Right hindlimb (tissue), 1 donor: ENCODE results near the gene OR1L6.

ENCODE experiments used
- DNase-seq: peaks from one replicate; pipeline ENCODE4 v3.0.0-alpha.2; 2018

OR1L6 gene, protein sequence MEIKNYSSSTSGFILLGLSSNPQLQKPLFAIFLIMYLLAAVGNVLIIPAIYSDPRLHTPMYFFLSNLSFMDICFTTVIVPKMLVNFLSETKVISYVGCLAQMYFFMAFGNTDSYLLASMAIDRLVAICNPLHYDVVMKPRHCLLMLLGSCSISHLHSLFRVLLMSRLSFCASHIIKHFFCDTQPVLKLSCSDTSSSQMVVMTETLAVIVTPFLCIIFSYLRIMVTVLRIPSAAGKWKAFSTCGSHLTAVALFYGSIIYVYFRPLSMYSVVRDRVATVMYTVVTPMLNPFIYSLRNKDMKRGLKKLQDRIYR

DNA sequence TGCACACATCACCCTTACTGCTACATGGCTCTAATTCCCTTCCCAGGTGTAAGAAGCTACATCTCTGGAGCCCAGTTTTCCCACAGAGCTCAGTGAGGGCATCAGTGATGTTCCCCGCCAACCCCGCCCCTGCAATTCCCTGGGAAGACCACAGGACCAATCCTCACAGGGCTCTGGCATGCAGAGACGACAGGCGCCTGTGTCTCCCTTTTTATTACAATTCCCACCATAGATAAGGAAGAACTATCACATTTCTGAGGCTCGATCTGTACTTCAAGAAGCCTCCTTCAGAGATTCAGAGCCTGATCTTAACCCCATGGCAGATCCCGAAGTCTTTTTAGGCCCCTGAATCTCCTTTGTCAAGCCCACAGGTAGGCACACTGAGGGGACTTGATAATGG, at the start of gene OR1L6:
TSS of gene OR1L6 (plus strand) at position 301 of the 400 bp plus-strand sequence. CDS start 7,545 bp downstream, outside the sequence.
- DNase-seq: no peak

DNA sequence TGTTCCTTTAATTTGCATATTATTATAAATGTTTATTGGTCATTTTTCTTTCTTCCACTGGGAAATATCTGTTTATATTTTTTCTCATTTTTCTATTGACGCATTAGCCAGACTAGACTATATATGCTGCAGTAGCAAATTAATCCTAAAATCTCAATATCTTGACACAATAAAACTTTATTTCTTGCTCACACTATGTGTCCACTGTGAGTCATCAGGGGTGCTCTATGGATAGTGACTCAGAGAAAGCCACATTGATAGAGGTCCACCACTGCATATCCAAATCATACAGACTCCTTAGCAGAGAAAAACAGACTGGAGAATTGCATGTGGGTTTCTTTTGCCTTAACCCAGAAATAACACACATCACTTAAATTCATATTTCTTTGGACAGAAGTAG, 46.4 kb upstream of the OR1L6 start:
- DNase-seq: no peak

DNA sequence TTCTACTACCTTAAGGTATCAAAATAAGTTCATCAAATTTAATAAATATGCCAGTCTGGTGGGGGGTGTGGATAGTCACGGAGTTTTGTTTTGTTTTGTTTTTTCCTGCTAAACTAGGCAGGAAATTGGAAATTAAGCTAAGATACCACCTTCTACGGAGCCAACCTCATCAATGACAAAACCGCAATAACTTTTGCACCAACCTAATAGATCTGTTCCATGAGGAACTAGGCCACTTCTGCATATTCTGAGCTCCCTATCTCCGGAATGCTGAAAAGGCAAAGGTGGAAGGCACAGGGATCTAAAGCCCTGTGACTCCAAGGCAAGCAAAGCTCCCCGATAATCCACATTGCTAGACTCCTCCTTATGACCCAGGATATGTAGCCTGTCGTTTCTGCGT, 24.1 kb upstream of the OR1L6 start:
- no peak for DNase-seq

DNA sequence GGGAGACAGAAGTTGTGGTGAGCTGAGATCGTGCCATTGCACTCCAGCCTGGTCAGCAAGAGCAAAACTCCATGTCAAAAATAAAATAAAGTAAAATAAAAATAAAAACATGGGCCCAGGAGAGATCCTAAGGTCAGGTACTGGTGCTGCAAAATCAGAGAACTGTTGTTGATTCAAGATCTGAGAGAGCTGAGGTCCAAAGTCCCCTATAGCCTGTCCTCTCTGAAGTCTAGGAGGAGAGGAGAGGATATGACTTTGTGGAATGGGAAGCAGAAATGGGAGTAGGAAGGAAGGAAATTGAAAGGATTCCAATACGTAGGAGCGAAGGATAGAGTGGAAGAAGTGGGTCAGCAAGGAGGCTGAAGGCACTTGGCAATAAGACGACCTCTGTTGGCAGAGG, 22.9 kb upstream of the OR1L6 start:
- no peak for DNase-seq

DNA sequence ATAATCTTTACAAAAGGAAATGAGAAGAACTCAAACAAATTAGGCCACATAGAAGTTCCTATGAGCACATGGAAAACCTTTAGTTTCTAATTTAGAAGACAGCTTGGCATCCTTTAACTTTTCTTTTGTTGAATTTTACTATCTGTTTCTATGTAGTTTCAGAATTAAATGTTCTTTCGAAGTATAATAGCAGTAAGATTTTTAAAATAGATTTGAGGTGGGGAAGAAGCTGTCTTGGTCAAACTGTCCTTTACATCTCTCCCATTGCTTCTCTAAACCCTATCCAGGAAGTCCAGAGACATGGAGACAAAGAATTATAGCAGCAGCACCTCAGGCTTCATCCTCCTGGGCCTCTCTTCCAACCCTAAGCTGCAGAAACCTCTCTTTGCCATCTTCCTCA, 18.4 kb upstream of the OR1L6 start, which contains the start of gene OR1L4:
TSS of gene OR1L4 (plus strand) at position 301 of the 400 bp plus-strand sequence. CDS start at position 301, 0 bp downstream.
- DNase-seq: no peak

DNA sequence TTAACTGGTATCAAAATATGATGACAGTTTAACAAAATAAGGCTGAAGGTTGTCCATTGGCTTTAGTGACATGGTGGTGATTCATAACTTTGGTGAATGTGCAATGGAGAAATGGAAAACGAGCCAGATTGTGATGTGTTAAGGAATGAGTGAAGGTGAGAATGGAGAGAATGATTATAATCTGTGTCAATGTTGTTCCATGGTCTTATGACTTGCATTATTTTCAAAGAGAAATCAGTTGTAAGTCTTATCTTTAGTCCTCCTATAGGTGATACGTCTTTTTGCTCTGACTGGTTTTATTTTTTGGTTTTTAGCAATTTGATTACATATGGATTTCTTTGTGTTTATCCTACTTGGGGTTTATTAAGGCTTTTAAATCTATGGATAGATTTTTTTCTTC, 12.7 kb downstream of the OR1L6 start:
- no peak for DNase-seq

DNA sequence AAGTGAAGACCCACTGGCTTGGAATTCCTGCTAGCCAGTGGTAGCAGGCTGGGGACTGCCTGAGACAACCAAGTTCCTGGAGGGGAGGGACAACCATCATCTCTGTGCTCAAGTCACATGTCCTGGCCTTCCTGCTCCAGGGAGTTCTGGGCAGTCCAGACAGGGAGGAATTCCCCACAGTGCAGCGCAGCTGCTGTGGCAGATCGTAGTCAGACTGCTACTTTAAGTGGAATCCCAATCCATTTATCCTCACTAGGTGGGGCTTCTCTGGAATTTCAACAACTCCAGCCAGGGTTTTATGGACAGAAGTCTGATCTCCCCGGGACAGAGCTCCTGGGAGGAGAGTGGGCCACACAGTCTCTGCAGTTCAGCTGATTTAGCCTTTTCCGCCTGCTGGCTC, 25.7 kb downstream of the OR1L6 start:
- no peak for DNase-seq

DNA sequence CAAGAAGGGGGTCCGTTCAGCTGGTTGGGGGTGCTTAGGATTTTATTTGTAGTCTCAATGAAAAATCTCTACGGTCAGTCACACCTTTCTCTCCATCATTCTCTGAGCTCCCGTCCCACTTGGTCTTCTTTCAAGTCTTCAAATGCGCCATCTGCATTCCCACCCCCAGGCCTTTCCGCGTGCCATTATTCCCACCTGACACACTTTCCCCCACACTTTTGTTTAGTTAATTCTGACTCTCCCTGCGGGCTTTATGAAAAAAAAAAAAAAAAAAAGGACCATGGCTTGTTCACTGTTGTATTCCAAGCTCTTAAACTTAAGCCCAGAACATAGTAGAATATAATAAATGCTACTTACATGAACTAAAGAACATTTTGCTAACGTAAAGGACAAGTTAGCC, 34.9 kb downstream of the OR1L6 start:
- DNase-seq: no peak

DNA sequence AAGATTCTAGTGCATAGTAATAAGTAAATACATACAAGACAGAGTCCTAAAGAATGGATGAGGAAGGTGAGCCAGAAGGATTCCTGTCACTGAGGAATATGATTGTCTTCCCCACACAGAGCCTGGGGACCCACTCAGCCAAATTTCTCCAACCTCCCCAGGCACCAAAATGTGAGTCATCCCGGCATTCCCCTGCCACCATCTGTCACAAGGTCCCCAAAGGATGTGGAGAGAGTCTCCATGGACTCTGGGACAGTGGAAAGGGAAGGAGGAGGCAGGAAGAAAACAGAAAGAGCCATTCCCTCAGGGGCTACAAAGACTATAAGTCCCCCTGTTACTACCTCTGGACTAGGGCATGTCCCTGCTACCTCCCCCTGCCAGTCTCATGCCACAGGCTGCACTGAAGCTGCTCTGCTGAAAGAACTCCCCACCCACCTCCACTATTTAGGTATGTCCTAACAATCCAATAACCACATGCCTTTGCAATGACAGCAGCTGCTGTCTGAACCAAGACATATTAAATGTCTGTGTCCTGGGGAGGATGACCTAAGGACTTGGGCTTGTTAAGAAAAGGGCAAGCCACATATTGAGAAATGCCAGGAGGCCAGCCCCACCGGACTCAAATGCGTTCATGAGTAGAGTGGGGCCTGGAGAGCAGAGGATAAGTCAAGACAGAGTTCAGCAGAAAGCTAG, 36.0 kb downstream of the OR1L6 start:
- DNase-seq: no peak

DNA sequence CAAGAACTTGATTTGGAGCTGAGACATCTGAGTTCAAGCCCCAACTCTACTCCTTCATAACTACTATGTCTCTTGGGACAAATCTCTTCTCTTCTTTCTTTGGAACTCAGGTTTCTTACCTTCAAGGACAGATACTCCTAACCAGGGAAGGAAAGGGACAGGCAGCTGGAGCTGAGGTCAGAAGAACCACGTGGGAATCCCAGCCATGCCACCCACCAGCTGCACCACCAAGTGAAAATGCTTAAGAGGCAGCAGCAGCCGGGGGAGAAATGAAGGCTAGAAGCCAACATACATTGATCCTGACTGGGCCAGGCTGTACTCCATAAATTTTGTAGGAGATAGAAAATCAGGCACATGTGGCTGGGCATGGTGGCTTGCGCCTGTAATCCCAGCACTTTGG, 37.1 kb downstream of the OR1L6 start:
- DNase-seq: no peak

DNA sequence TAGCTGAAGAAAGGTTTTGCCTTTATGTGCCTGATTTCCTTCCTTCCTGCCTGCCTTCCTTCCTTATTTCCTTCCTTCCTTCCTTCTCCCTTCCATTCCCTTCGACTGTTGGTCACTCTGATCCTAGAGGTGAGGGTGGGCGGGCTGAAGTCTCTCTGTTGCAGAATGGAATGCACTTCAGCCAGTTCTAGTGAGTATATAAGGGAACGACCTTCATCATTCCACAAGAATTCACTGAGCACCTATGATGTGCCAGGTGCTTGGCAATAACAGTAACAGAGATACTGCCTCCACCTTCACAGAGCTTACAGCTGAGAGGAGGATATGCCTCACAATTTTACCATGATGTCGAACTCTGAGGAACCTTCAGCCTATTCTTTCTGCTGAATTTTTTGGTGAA, 37.9 kb downstream of the OR1L6 start:
- DNase-seq: no peak

DNA sequence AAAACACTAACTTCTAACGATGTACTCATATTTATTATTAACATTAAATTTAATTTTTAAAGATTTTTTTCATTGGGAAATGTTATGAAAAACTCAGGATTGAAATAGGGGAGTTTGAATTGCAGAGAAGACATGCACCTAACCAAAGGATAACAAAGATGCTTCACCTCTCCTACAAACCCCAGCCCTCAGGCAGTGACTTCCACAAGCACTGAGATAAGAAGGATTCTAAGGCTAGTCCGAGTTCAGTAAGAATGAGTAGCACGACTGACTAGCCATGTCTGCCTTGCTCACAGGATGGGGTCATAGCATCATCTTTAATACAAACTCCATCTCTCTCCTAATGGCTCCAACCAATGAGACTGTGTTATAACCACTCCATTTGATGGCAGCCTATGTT, 39.6 kb downstream of the OR1L6 start:
- DNase-seq: no peak

DNA sequence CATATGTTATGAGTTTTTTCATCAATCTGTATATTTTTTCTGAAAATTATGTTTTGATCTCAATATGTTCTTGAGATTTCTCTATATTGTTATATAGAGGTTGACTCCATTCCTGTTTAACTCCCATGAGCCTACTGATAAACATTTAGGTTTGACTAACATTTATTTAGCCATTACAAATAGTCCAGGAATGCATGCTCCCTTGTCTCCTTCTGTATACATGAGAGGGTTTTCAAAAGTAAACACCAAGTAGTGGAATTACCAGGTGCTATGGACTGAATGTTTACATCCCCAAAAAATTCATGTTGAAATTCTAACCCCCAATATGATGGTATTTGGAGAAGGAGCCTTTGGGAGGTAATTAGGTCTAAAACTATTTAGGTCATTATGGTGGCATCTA, 43.2 kb downstream of the OR1L6 start:
- DNase-seq: no peak

DNA sequence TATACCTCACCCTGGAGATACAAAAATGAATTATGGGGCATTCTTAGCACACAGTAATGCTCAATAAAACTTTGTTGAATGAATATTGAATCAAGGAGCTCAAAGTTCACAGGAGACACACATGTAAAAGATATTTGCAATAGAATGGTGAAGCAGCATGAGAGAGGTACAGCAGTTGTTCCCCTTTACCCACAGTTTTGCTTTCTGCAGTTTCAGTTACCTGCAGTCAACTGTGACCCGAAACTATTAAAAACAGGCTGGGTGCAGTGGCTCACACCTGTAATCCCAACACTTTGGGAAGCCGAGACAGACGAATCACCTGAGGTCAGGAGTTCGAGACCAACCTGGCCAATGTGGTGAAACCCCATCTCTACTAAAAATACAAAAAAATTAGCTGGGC, 44.2 kb downstream of the OR1L6 start:
- DNase-seq: no peak

DNA sequence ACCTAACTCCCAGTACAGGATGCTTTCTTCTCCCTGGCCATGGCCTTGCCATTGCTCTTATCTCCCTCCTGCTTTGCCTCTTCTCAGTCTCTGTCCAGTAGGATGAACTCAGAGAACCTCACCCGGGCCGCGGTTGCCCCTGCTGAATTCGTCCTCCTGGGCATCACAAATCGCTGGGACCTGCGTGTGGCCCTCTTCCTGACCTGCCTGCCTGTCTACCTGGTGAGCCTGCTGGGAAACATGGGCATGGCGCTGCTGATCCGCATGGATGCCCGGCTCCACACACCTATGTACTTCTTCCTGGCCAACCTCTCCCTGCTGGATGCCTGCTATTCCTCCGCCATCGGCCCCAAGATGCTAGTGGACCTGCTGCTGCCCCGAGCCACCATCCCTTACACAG, 46.7 kb downstream of the OR1L6 start, which contains the start of gene OR5C1:
TSS of gene OR5C1 (plus strand) at position 103 of the 400 bp plus-strand sequence. CDS start at position 103, 0 bp downstream.
- DNase-seq: no peak

DNA sequence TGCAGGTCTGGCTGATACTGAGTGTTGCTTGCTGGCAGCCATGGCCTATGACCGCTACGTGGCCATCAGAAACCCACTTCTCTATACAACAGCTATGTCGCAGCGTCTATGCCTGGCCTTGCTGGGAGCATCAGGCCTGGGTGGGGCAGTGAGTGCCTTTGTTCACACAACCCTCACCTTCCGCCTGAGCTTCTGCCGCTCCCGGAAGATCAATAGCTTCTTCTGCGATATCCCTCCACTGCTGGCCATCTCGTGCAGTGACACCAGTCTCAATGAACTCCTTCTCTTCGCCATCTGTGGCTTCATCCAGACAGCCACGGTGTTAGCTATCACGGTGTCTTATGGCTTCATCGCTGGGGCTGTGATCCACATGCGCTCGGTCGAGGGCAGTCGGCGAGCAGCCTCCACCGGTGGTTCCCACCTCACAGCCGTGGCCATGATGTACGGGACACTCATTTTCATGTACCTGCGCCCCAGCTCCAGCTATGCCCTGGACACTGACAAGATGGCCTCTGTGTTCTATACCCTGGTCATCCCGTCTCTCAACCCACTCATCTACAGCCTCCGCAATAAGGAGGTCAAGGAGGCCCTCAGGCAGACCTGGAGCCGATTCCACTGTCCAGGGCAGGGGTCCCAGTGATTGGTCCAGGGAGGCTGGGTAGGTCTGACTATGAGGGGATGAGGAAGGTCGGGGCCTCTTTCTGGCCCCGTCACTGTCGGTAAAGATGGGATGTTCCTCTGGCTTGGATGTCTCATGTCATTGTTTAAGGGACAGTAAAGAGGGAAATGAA, 47.3 kb downstream of the OR1L6 start:
- DNase-seq: no peak

DNA sequence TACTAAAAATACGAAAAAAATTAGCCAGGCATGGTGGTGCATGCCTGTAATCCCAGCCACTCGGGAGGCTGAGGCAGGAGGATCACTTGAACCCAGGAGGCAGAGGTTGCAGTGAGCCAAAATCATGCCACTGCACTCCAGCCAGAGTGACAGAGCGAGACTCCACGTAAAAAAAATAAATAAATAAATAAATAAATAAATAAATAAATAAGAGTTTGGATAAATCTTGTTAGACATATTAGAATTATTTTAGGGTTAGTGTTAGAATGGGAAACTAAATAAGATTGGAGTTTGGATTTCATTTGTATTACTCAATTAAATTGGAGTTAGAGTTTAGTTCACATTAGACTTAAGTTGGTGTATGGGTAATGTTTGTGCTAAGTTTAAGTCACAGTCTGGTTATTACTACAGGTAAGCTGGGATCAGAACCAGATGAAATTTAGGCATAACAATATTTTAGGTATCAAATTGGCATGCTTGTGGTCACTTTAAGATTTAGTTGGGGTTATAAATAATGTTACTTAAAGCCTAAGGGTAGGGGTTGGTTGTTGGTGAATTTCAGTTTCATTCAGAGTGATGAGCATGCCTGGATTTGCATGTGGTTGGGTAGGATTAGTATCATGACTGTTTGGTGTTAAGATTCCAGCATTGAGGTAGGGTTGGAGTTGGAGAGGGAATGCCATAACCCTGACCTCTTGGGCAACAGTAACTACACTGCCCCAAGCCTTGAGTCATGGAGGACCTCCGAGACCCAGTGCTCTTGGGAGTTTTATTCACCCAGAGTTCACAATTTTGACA, 50.0 kb downstream of the OR1L6 start:
- no peak for DNase-seq

DNA sequence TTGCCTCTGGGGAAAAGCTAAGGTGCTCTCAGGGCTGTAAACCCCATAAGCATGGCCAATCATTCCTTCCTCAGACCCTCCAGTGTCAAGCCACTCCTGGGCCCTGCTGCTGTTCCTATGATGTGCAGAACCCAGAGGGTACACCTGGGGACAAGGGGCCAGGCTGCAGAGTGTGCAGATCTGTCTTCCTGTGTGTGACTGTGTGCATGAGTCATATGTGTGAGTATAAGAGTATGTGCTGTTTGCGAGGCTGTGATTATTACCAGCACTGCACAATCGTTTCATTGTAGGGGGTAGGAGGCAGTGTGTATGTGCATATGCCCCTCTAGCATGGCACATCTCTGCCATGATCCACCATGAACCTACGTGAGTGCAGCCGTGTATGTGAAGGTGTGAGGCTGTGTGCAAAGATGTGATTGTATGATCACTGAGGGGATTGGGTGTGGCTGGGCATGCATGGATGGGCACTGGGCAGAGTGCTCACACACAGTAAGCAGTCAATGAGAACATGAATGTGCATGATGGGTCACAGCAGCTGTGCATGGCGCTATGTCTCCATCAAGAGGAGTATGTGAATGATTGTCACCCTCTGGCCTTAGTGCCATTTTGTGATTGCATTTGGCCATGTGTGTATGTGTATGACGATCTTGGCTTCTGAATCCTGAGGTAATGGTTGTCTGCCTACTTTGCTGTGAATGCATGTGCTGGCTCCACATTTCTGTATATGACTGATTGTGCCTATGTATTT, 55.4 kb downstream of the OR1L6 start:
- no peak for DNase-seq
